GM19025 (cell line): ENCODE data around the gene SPATA46.

Experiments used
- ATAC-seq: cut with Tn5 transposase; IDR thresholded peaks from one replicate; pipeline ENCODE4 v1.9.1; 2021; ENCODE audit warnings: mild to moderate bottlenecking, low read depth, moderate library complexity; ENCODE audit not compliant: unreplicated experiment

Gene SPATA46

DNA sequence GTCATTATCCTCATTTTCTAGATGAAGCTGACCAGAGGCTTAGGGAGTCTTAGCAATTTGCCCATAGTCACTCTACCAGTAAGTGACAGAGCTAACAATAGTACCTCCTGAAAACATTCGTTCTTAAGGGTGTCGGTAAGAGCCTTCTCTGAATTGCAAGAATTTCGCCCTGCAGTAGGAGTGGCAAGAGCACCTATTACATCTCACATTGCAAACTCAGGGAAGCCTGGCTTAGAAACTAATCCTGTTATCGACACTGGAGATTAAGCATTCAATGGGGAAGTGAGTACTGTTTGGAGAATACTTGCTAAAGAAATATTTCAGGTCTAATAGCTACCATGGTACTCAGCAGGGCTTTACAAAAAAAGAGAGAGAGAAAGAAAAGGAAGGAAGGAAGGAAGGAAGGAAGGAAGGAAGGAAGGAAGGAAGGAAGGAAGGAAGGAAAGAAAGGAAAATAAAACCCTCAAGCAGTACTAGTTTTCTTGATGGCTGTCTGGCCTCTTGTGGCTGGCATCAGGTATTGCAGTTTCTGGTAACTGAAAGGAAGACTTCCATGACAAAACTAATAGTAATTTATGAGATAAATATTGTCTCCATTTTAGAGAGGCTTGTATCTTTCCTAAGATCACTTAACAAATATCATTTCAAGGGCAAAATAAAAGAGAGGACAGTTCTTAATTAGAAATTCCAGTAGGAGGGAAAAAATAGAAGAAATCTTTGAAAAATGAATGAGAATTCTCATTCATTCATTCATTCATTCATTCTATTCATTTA, 15.3 kb upstream of the SPATA46 start:
- ATAC-seq: no peak

DNA sequence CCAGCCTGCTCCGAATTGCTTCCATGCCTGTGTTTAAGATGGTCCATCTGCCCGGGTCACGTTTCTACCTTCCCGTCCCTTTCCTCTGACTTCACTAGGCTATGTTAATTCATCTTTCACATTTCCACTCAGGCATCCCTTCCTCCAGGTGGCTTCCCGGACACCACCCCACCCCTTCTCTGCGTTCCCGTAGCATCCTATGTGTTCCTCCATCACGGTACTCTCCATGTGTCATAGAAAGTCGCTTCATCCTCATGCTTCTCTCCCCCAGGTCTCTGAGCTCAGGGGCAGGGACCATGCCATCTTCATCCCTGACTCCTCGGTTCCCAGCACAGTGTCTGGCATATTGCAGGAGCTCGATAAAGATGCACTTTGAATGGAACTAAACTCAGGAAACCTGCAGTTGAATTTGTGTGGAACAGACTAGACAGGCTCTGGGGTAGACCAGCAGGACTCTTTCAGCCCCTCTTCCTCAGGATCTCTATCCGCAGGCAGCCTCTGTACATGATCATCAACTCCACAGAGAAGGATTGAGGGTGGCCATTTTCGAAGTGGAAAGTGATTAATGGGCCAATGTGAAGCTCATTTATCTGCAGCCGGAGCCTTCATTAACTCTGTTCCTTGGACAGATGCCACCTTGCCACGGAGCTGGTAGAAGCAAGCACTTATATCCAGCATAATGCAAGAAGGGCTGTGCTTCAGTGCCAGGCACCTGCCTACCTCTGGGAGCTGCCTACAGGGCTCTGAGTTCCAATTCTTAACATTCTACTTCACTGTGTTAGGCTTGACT, 13.9 kb upstream of the SPATA46 start:
- ATAC-seq: no peak

DNA sequence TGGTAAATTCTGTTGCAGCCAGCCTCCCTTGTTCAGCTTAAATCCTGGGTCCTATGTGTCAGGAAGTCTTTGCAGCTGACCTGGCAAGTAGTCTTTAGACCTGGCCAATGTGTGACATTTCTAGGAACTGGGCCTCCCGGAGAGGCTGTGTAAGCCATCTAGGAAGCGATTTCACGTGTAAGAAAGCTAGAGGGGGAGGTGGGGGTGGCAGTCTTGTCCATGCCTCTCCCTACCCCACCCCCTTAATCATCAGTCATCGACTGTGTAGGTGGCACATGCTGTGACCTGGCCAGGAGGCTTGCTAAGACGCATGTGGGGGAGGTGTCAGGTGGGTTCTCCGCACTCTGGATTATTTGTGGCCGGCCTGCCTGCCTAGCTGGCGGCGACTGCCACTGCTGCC, 13.3 kb upstream of the SPATA46 start:
- ATAC-seq: no peak

DNA sequence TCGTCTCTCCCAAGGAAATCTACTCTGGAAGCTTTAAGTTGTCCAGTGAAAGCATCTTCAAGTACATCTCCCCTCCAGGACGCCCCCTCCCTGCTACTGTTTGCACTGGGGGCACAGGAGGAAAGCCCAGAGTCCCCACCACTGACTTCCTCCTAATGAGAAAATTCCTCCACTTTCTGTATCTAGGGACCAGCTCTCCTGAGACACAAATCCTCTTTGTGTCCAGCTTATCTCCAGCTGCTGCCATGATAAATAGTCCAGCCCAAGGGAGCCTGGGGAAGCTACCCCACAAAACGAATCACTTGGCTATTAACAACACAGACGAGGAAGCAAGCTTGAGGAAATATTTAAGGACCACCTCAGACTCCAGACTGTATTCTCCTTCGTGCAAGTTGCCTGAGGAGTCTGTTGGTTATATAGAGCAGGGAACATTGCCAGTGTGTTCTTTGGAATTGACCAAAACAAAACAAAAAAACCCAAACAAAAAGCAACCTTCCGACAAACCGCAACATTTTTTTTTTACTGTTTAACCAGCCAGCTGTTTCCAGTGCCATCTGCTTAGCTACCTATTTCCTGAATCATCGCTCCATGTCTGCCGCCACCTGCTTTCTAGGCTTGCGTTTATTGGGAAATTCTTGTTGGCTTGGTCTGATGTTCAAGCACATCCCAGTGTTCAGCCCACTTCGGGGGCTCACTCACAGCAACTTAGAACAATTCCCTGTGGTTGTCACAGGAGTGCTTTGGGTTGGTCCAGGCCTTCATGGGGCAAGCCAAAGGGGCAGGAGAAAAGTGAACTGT, 12.6 kb upstream of the SPATA46 start:
- no peak for ATAC-seq

DNA sequence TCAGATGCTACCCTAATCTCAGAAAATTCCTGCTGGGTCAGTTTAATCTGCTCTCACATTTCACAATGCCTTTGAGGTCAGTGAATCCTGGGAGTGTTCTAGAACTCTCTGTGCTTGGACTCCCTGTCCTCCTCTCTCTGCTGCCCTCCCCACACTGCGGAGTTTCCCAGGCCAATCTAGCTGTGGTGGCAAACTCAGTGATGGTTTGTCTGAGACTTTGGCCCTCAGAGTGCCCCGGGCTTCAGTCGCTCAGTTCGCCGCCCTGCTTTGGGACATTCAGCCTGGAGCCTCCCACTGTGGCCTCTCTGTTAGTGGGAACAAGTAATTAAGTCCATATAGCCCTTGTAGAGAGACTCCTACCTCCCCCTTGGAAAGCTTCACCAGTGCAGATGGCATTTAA, 12.0 kb upstream of the SPATA46 start:
- ATAC-seq: no peak

DNA sequence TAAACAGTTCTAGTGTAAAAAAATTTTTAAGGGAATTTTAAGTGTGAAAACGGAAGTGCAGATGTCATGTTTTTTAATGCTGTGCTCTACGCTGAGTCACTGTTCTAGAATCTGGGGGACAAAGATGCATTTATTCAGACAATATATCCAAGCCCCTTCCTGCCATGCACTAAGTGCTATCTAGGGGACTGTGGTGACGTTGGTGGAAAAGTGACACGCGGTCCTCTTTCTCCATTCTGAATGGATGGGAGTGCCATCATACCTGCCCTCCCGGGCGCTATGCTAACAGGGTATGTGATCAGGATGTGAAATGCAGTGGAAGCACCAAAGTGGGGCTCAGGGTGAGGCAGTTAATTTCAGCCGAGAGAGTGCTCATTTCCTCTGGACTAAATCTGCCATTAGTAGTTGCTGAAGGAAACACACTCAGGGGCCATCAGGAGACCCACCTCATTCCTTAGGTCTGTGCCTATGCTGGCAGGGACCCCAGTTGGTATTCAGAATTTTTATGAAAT, 11.5 kb upstream of the SPATA46 start:
- no peak for ATAC-seq

DNA sequence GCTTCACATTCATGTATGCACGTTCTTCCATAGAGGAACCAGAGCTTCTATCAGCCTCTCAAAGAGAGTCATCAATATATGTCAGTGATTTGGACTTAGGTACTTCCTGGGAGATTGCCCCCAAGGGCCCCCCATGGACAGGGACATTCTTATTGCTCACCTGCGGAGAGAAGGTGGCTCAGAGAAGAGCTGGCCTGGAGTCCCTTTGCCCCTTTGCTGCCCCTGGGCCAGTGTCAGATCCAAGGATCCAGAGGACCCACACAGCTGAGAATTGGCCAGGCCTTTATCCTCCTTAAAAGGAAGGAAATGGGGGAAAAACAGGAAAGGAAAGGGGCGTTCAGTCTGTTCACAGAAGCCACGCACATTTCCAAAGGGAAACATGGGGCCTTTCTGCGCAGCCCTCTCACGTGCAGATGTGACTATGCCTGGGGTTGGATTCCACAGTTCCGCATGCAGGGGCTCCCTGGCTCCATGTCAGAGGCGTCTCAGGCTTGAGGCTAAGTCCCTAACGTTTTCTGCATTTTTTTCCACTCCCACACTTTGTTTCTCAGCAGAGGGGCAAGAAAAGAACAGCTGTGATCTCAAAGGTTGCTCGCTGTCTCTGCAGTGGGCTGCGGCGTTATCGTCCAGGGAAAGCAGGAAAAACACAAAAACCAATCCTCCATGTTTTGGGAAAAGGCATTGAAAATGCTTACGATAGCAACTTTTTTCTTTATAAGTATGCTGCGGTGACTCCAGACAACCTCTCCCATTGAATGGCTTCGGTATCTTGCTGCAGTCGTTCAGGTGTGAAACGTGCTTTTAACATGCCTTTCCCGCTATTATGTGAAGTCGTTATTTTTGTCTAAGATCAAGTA, 10.8 kb upstream of the SPATA46 start:
- no peak for ATAC-seq

DNA sequence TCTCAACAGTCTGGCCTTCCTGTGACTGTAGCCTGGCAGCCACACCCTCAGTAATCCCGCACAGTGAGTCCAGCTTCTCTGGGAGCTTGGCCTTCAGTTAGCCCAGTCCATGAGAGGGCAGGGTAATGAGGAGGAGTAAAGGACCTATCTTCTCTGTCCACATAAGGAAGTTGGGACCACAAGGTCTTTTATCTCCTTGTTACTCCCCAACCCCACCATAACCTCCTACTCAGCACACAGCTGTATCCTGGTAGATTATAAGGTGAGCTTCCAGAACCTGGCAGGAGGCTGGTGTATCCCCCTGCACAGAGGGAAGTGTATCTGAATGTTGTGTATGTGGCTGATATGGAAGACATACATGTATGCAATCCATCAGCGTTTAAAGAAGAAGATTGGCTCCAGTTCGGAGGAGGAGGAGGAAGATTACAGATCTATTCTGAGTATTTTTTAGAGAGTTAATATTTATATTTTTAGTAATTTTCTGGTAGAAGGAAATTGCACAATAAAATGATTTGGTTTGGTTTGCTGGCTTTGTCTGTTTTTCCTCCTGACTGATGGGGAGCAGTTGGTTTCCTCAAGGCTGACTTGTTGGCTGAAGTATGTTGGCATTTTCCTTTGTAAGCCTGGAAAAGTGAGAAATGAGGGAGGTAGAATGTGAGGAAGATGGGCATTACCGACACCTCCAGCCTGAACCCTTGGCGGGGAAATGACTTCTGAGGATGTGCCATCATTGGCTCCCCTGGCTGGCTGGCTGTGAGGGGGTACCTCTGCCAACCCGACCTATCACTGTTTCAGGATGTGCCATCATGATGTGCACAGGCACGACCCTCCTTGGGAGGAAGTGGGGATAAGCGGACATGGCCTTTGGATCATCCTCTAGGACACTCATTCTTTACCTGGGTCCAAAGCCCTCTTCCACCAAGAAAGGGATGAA, 9.9 kb upstream of the SPATA46 start:
- ATAC-seq: no peak

DNA sequence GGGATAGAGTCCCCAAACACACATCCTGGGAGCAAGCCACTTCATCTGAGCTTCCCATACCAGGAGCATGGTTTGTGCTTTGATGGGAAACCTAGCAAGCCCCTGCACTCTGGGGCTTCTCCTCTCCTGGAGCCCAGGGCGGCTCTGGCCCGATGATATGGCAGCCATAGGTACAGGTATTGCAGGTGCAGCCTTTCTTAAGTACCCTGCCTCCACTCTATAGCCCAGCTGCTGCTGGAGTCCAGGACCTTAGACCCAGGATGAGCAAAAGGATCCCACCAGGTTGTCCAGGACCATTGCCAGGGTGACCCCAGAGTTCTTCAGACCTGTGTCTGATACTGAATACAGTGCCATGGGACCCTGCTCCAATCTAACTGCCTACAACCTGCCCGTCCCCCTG, 9.0 kb upstream of the SPATA46 start:
- ATAC-seq: no peak

DNA sequence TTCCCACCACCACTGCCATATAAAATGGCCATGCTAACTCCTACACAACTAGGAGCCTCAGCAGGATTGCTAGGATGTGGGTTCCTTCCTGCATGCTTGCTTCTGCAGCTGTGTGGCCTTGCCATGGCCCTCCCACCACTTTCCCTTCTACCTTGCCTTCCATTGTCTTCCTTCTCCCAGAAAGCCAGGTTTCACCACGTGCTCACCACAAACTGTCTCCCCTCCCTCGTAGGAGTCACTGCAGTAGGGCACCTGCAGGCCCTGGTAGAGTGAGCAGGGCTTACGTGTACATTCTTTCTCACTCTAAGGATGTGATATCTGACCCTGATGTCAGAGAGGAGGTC, 8.6 kb upstream of the SPATA46 start:
- ATAC-seq: no peak

DNA sequence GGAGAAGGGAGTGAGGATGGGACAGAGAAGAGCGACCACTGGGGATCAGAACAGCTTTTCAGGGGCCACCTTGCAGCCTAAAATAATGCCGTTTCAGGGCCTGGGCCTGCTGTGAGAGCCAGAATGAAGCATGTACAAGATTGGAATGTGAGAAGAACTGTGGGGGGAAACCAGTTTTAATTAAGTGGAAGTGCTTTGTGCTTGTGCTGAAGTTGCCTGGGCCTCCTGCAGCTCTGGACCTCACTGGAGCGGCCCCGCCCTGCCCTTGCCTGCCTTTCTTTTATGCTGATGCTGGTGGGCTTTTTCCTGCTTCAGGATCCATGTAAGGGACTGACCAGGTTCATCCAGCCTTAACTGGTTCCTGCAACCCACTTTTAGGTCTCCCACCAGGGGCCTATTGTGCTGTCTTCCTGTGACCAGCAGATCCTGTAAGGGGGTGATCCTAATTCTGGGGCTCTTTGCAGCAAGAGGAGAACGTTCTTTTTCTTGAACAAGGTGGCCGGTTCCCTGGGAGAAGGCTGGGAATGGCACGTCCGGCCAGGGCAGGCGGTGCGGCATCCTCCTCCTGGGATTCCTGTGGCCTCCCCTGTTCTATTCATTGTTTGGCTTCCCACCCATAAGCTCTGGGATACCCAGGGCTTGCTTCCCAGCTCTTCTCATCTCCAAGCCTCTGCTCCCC, 8.1 kb upstream of the SPATA46 start:
- ATAC-seq: no peak

DNA sequence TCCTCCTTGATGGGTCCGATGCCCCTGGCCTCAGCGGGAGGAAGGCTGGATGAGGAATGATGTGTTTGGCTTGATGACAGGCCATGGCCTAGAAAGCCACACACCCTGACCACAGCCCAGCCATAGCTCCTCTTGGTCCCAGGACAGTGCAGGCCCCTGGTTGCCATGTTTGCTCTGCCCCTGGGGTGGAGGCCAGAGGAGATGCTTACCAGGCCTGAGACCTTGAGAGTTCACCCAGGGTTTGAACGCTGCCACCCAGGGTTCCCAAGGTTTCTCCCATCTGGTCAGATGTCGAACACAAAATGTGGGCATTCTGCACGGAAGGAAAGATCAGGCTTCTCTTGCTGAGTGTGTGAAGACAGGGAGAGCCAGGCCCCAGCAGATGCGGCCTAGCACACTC, 7.5 kb upstream of the SPATA46 start:
- ATAC-seq: no peak

DNA sequence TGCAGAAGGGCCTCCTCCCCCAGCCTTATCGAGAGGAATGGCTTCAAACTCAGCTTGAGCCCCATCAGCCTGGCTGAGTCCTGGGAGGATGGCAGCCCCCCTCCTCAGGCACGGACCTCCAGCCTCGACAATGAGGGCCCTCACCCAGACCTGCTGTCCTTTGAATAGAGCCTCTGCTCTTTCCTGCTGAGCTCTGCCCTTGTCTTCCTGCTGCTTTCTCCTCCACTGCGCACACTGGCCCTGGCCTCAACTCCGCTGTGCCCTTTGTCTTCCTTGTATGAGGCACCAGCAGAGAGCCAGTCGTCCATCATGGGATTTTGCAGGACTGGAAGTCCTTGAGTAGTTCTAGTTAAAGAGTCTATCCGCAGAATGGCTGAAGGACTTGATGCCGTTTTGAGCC, 6.9 kb upstream of the SPATA46 start:
- ATAC-seq: no peak

DNA sequence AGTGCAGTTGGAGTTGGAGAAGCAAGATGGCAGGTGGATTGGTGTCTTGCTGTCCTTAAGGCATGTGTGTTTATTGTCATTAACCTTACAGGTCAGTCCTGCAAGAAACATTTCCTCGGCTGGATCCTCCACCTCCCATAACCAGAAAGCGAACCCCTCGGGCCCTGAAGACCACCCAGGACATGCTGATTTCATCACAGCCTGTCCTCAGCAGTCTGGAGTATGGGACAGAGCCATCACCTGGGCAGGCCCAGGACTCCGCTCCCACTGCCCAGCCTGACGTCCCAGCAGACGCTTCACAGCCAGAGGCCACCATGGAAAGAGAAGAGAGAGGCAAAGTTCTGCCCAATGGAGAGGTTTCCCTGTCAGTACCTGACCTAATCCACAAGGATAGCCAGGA, 6.4 kb upstream of the SPATA46 start:
- no peak for ATAC-seq

DNA sequence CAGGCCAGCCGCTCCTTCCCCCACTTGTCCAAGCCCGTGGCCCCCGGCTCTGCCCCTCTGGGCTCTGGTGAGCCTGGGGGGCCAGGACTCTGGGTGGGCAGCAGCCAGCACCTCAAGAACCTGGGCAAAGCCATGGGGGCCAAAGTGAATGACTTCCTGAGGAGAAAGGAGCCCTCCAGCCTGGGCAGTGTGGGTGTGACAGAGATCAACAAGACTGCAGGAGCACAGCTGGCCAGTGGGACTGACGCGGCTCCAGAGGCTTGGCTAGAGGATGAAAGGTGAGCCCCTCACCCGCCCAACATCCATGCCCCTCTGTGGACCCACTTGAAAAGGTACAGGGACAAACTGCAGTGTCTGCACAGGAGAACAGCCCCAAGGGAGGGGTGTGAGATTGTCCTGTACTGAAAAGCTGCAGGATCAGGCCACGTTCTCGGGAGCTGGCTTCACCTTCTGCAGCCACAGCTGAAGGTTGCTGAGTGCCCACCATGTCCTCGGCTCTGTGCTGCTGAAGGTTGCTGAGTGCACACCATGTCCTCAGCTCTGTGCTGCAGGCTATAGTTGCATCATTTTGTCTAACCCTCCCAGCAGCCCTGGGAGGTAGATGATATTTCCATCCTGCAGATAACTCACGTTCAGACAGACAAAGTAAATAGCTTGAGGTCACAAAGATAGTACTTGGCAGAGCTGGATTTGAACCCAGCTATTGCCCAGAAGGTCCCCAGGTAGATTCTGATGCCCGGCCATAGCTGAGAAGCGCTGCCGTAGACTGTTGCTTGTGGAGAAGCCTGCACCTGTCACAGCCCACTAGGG, 5.5 kb upstream of the SPATA46 start:
- ATAC-seq: no peak

DNA sequence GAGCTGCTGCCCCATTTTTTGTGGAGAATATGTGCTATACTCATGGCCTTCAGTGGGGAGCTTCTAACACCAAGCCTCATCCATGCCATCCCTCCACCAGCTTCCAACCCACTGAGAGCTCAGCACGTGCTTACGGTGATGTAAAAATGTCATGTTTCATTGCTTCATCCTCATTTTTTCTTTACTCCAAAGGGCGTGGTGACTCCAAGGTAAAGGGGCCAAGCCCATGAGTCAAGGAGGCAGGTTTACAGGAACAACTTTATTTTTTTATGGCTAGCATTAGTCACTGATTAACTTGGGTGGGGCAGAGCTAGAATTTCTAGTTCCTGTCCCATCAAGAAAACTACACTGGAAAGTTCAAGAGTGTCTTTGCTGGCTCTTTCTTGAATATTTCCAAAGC, 4.7 kb upstream of the SPATA46 start, which contains the start of gene C1orf226:
C1orf226 (plus strand) TSS at position 346 of the 400 bp plus-strand sequence. CDS start 174 bp downstream, outside the sequence.
- no peak for ATAC-seq

DNA sequence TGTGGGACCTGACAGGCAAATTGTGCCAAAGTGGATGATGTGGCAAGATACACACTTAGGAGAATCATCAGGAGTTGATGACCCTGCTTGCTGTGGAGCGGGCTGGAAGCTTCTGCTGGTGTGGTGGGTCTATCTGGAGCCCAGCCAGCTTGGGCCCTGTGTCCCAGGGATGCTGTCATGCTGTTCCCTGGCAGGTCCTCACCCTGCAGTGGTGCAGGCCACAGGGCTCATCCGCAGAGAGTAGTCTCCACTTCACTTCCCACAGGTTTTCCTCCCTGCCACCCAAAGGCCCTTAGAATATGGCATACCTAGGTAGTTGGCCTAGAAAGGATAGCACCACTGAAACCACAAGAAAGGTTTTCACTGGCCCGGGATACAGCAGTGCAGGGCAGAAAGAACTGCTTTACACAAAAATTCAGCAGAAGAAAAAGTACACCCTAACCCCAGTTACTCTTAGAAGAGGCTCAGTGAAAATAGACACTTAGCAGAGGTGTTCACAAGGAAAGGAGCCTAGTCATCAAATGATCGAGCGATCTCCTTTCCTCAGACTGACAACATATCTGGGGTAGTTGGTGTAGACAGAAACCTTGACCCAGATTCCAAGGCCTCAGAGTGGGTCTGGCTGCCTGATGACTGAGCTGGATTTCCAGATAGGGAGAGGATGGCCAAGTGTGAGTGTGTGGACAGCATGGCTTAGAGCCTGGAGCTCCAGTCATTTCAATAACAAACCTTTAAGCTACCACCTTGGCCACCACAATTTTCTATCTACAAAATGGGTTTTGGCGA, 3.6 kb upstream of the SPATA46 start:
- ATAC-seq: no peak
